Stimulated activated CD4-positive, alpha-beta T cell treated with anti-CD3 and anti-CD28 coated beads, Interleukin-12 subunit alpha, Interleukin-12 subunit beta, amount 100 ng/mL, for 48 hours (primary cell): ENCODE data around the gene SUSD3.

Source experiments
- DNase-seq, 3 donors: peaks; one replicate each; pipeline ENCODE4 v3.0.0-alpha.2; 2020; ENCODE audit warnings: low read depth in 2 of 3, low spot score in 1 of 3

SUSD3 gene

DNA sequence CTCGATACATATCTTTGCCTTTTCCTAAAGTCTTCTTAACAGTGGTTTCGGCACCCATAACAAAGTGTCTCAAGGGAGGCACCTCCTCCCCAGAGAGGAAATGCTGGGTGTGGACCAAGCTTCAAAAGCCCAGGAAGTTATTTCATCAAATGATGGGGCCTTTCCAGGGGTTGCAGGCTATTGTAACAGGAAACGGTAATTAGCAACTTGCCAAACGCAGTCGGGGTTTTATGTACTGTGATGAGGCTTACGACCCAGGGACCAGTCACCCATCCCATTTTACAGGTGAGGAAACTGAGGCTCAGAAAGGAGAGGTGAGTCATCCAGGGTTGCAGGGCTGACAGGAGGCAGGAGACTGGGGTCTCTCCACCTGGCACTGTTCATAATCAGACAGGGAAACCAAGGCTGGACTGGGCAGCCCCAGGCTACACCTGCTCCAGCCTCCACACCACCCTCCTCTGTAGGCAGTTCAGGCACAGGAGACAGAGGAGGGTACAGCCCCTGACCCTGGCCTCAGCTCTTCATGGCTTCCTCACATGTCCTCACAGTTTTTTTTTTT, 30.0 kb upstream of the SUSD3 start:
- peak; percentile 22 to 28 (median 27) for DNase-seq

DNA sequence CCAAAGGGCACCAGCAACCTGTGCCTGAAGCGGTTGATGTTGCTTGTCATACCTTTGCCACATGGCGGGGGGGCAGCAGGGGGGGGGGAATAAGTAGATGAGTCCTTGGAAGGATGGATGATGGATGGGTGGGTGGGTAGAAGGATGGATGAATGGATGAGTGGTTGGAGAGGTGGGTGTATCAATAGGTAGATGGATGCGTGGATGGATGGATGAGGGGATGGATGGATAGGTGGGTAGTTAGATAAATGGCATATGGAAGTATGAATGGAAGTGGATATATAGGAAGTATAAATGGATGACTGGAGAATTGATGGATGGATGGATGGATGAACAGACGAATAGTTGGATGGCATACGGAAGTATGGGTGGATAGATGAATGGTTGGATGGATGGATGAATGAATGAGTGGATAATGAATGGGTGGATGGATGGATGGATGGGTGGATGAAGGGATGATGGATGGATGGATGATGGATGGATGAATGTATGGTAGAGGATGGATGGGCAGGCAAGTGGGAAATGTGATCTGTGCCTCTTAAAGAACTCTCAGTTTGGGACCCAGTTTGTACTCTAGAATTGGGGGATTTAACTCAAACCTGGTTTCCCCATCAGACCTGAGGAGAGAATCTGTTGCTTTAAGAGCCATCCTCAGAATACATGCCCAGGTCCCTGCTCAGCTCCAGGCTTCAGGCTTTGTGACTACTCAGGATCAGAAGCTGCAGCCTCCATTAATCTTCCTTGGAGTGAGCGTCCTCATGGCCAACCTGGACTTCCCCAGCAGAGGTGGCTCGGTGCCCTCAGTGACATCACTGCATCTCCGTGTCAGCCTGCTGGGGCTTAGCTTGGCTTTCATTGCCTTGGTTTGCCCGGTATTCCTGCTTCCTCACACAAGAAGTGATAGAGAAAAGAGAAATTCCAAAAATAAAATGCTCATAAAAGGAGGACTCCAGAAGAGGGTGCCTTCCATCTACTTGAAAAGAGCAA, 27.6 kb upstream of the SUSD3 start:
- no peak for DNase-seq

DNA sequence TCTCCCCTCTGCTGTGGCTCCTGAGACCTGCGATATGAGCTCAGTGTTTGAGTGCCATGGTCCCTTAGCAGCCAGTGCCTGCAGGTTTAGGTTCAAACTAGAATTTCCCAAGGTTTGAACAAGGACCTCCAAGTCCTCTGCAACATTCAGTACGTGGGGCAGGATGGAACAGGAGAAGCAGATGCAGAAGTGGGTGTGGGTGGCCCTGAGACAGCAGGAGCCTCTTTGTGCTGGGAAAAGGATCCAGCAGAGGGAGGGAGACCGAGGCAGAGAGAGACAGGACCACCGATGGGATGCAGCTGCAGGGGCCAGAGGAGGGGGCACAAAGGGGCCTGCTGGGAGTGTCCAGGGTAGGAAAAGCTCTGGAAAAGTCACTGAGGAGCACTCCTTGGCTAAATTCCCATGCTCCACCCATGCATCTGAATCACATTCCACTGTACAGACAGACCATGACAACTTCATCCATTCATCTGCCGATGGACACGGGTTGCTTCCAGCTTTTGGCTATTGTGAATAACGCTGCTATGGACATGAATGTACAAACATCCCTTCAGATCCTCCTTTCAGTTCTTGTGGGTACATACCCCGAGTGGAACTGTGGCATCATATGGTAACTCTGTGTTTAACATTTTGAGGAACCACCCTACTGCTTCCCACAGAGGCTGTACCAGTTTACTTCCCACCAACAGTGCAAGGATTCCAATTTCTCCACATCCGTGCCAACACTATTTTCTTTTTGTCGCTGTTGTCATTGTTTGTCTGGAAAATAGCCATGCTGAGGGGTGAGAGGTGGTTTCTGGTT, 26.7 kb upstream of the SUSD3 start:
- no peak for DNase-seq

DNA sequence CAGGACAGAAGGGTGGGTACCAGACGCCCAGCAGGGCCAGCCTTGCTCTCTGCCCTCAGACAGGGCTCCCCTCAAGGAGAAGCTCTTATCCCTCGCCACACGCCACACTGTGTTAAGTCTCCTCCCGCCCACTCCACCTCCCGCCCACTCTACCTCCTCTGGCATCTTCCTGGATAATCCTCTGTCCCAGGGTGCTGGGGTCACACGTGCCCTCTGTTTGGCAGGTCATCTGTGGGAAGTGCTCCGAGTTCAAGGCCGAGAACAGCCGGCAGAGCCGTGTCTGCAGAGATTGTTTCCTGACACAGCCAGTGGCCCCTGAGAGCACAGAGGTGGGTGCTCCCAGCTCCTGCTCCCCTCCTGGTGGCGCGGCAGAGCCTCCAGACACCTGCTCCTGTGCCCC, 26.0 kb upstream of the SUSD3 start:
- DNase-seq = no peak

DNA sequence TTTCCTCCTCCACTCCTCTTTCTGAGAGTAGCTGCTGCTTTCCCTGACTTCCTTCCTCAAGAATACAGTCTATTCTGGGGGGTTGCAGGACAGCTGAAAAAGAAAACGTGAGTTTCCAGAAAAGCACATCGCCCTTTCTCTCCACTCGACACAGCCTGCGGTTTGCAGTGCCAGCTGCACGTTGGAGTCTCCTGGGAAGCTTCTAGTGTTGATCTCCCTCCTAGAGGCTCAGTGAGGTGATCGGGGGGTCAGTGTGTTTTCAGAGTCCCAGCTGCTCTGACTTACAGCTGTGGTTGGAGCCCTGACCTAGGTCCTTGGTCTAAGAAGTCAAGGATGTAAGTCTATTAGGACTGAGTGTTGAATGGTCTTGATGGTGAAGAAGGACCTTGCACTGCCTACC, 25.0 kb upstream of the SUSD3 start:
- DNase-seq = no peak

DNA sequence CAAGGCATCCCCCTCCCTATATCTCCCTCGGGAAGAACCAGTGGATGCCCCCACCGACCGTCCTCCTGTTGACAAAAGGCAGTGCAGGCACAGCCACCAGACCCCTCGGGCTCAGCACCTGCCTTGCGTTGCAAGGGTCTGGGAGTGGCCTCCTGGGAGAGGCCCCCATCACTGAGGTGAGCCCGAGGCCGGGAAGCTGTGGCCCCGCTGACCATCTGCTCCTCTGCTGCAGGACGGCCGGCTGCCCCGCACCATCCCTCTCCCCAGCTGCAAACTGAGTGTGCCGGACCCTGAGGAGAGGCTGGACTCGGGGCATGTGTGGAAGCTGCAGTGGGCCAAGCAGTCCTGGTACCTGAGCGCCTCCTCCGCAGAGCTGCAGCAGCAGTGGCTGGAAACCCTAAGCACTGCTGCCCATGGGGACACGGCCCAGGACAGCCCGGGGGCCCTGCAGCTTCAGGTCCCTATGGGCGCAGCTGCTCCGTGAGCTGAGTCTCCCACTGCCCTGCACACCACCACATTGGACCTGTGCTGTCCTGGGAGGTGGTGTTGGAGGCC, 23.3 kb upstream of the SUSD3 start:
- DNase-seq = no peak

DNA sequence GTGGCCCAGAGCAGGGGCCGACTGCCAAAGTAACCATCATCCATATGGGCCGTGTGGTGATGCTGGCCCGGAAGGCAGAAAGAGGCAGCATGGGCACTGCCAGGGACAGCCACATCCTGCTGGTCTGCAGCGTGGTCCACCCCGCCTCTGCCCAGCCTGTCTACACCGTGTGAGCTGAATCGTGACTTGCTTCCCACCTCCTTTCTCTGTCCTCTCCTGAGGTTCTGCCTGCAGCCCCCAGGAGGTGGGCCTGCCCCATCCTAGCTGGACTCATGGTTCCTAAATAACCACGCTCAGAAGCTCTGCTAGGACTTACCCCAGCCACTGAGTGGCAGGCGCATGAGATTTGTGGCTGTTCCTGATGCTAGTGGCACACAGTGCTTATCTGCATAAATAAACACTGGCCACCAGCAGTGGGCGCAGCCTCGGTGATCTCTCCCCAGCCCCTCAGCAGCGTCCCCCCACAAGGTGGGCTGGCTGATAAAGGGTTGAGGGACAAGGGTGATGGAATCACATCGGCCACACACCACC, 22.6 kb upstream of the SUSD3 start:
- no peak for DNase-seq

DNA sequence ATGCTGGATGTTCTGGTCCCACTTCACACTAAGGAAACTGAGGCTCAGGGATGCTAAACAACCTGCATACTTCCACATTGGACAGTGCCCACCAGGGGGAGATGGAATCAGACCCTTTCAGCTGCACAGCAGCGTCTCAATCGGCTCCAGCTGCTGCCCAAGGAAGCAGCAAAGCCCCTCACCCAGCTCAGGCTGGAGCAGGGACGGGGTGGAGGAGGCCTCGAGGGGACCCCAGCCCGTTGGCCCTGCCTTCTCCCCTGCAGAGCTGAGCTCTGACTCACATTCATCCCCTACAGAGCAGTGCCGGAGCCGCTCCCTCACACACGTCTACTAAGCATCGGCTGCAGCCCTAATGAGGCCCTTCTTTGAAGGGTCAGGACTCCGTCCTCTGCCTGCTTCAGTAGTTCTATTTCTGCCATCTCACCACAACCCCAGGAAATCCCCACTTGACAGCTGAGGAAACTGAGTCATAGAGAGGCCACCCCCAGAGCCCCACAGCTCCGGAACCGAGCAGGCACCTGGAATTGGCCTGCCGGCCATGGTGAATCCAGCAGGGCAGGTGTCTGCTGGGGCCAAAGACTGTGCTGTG, 21.5 kb upstream of the SUSD3 start:
- no peak for DNase-seq

DNA sequence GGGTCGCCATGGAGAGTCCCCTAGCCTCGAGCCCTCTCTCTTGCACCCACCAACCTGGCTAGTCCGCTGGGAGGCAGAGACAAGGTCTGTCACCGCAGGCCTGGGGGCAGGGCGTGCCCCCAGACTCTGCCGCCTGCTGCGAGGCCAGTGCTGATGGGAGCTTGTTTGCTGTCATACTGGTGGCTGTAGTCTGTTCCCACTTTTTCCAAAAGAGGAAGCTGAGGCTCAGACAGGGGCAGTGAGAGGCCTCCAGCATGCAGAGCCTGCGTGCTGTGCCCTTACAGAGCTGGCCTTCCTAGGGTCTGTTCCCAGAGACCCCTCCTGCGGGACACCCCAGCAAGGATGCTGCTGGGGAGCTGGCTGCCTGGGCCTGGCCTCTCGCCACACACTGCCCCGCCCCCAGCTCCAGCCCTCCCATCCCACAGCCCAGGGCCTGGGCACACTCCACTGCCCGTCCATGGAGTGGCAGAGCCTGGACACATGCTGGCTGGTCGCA, 21.0 kb upstream of the SUSD3 start:
- no peak for DNase-seq

DNA sequence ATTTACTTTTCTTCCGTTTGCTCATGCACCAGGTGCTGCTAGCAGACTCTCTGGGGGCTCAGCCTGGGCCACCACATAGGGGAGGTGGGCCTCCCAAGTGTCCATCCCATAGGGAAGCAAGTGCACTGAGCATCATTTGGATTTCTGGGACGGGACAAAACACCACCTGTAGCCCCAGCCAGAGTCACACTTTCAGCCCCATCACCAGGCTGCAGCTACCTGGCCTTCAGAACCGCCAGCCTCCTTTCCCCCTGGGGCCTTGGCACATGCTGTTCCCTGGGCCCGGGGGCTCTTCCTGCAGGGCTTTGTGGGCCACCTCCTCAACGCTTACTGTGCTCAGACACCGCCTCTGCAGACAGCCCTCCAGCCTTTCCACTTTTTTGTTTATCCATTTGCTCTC, 19.6 kb upstream of the SUSD3 start:
- DNase-seq = no peak

DNA sequence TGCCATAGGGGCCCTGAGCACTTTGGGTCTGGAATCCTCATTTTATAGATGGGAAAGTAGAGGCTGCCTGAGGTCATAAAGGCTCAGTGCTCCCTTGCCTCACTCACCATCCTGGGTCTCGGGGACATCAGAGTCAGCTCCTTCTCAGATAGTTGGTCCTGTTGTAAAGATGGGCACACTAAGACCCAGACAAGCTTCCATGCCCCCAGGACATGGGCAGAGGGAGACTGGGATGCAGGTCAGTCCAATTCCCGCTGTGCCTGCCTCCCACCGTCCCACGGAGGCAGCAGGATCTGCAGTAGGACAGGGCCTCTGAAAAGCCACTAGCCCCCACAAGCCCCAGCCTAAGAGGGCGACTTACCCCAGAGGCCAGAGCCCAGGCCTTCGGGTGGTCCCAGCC, 19.0 kb upstream of the SUSD3 start:
- no peak for DNase-seq

DNA sequence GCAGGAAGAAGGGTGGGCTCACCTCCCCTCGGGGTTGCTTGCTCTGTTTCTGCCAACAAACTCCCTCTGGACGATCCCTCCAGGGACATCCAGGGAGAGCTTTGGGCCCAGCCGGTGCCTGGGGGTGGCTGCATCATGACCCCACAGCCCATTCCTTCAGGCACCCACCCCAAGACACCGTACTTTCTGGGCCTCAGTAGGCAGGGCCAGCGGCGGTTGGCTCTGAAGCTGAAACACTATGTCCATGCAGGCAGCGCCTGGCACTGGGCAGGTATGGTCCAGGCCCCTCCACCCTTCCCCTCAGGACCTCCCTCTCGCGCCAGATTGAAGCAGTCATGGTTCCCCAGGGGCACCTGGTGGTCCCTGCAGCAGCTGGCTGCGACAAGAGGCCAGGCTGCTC, 18.5 kb upstream of the SUSD3 start:
- no peak for DNase-seq

DNA sequence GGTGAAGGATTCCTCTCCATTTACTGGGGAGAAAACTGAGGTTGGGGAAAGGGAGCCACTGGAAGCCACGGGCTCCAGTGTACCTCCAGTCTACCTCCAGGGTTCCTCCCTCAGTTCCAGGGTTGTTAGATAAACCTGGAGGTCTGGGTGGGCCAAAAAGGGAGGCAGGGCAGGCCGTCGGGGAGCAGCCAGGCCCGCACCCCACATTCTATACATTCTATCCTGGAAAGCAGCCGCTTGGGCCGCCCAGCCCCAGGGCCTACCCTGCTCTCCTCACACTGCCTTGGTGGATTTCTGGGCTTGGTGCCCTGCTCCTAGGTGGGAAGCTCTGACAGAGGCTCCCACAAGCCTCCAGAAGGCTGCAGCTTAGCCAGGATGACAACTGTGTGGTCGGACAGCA, 18.1 kb upstream of the SUSD3 start:
- DNase-seq = no peak

DNA sequence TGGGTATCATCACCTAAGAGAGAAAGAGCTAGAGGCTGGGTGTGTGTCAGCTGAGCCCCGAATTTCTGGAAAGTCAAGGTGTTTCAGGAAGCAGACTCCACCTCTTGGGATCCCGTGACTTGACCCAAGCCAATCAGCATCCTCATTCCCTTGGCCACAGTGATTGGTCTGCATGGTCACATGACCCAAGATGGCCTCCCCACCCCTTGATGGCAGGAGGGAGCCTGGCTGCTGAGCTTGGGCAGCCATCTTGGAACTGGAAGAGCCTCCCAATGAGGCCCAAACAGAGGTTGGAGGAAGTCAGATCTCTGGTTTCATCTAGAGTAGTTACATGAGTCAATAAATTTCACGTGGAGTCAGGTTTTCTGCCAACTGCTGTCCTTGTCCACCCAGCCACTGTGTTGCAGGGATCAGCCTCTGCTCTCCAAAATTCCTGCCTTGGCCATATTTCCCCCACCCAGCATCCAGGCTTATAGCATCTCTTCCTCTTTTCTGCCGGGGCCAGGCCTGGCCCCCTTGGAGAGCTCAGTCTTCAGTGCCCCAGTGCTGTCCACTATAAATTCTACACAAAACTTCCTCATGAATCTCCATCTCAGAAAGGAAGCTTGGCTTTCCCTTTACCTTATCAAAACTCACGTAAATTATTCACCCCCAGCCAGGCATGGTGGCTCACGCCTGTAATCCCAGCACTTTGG, 17.2 kb upstream of the SUSD3 start:
- DNase-seq = no peak

DNA sequence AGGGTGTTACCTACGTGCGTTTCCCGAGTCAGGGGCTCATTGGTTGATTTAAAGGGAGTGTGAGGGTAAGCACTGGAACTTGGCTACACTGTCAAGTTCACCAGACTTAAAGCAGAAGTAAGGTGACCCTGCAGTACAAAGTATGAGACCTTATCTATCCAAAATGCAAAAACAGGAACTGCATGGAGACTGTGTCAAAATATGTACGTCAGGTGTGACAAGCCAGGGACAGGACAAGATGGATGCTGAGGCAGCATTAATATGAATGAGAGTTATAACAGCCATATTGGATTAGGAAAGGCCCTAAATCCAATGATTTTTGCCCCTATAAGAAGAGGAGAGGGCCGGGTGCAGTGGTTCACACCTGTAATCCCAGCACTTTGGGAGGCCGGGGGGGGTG, 15.4 kb upstream of the SUSD3 start:
- DNase-seq = no peak

DNA sequence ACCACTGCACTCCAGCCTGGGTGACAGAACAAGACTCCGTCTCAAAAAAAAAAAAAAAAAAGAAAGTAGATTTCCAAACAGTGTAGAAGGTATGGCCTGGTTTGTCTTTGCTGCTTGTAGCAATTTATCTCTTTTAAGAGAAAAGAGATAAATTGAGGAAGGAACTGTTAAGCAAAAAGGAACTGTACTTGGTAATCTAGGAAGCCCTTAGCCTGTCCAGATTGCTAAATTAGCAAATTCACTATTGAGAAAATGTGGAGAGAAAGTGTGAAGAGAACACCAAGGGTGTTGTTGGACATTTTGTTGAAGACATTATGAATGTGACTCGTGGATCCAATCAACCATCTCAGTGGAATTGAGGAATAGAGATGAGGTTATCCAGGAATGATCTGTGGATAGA, 13.0 kb upstream of the SUSD3 start:
- no peak for DNase-seq

DNA sequence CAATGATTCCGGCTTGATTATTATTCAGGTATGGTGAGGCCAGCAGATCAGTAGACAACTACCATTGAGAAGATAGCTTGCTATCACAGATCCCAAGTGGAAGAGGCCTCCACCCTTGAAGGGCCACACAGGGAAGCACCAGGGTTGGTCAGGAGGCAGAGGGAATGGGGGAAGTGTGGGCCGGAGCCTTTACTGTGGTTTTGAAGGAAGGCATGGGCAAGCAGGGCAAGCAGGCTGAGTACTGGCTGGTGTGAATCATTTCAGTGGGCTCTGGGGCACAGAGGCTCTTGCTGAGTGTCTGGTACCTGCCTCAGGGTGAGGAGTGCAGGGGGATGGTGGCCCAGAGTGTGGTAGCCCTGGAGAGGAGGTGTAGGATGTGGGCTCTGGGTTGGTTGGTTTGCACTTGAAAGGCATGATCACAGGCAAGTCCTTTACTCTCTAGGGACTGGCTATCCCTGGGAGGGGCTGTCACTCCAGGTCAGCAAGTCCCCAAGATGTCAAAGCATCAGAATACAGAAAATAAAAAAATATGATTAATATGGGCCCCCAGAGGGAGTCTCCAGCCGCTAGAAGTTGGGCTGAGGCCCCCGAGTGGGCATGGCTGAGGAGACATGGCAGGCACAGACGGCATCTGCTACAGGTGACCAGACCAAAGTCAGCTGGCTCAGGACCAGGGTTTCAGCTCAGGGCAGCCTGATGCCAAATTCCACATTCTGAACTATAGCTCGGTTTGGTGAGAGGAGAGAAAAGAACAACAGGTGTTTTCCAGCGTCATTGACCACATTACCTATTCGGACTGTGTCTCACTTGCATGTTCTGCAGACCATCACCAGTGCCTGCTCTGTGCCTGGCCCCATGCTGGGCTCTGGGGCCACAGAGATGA, 9.7 kb upstream of the SUSD3 start:
- no peak for DNase-seq

DNA sequence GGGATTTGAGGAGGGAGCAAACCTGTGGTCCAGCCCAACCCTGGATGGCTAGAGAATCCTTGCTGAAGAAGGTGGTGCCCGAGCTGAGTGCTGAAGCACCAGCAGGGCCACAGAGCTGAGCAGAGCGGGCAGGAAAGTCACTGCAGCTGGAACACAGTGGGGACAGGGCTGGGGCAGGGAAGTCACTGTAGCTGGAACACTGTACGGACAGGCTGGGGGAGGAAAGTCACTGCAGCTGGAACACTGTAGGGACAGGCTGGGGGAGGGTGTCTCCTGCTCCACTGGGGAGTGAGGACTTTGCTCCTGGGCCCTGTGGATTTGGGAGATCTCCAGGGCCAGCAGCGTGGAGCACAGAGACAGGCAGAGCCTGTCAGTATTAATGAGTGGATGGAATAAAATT, 9.0 kb upstream of the SUSD3 start:
- DNase-seq = no peak

DNA sequence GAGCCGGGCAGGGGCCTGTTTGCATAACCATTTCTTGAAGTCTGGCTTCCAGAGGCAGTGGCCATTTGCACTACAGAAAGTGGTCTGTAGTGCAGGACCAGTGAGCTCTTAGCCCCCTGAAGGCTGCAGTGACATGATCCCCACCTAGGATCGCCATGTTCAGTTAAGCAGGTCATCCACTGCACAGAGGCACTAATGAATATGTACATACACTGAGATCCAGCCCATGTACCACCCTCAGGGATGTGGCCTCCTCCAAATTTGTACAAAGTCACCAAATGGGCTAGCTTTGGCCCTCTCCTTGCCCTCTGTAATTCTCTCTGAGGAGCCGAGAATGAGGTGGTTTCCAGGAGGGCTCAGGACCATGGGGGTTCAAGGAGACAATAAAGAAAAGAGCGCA, 8.3 kb upstream of the SUSD3 start:
- no peak for DNase-seq
